WTC11 (cell line): ENCODE data around the gene ZNF436.

Experiments used
- CTCF ChIP-seq: fragments of 200-600 bp; IDR thresholded peaks from 2 replicates; pipeline ENCODE4 v1.8.0; 2022; ENCODE audit warnings: antibody characterized with exemption
- ESRRA ChIP-seq: sonication (generic); formaldehyde crosslinking; IDR thresholded peaks from 2 replicates; pipeline ENCODE4 v1.8.1; 2022; ENCODE audit warnings: mild to moderate bottlenecking, missing genetic modification reagents, borderline replicate concordance
- FOXP4 ChIP-seq: sonication (generic); formaldehyde crosslinking; IDR thresholded peaks from 2 replicates; pipeline ENCODE4 v1.8.0; 2022; ENCODE audit warnings: mild to moderate bottlenecking, missing genetic modification reagents
- MAX ChIP-seq: sonication (generic); formaldehyde crosslinking; IDR thresholded peaks from 2 replicates; pipeline ENCODE4 v1.8.0; 2022; ENCODE audit warnings: mild to moderate bottlenecking, missing genetic modification reagents
- NR1H2 ChIP-seq: sonication (generic); formaldehyde crosslinking; IDR thresholded peaks from 2 replicates; pipeline ENCODE4 v1.9.0; 2021; ENCODE audit warnings: mild to moderate bottlenecking, moderate library complexity, missing genetic modification reagents
- OVOL2 ChIP-seq: fragments of 250-450 bp; sonication (Bioruptor Pico); IDR thresholded peaks from 2 replicates; pipeline ENCODE4 v1.9.0; 2021; ENCODE audit warnings: mild to moderate bottlenecking, borderline replicate concordance
- SMAD4 ChIP-seq: sonication (generic); formaldehyde crosslinking; IDR thresholded peaks from 2 replicates; pipeline ENCODE4 v1.8.0; 2022; ENCODE audit warnings: mild to moderate bottlenecking, missing genetic modification reagents
- STAT6 ChIP-seq: sonication (generic); formaldehyde crosslinking; conservative IDR thresholded peaks from 2 replicates; pipeline ENCODE4 v1.8.1; 2023; ENCODE audit warnings: mild to moderate bottlenecking, low read depth, missing genetic modification reagents, moderate library complexity
- TCF7 ChIP-seq: sonication (generic); formaldehyde crosslinking; IDR thresholded peaks from 2 replicates; pipeline ENCODE4 v1.8.0; 2022; ENCODE audit warnings: mild to moderate bottlenecking, low read depth, missing genetic modification reagents, moderate library complexity
- ZNF425 ChIP-seq: fragments of 250-450 bp; sonication (Bioruptor Pico); conservative IDR thresholded peaks from 2 replicates; pipeline ENCODE4 v1.9.0; 2021; ENCODE audit warnings: mild to moderate bottlenecking
- ZNF671 ChIP-seq: fragments of 250-450 bp; sonication (Bioruptor Pico); IDR thresholded peaks from 2 replicates; pipeline ENCODE4 v1.8.0; 2021; ENCODE audit warnings: mild to moderate bottlenecking
- TF ChIP-seq, protein P1 (sequence below): sonication (generic); formaldehyde crosslinking; IDR thresholded peaks from 2 replicates; pipeline ENCODE4 v1.8.1; 2022; ENCODE audit warnings: low read depth, missing genetic modification reagents, borderline replicate concordance
- TF ChIP-seq, protein P2 (sequence below): sonication (generic); formaldehyde crosslinking; IDR thresholded peaks from 2 replicates; pipeline ENCODE4 v1.8.1; 2023; ENCODE audit warnings: mild to moderate bottlenecking, missing genetic modification reagents, borderline replicate concordance

DNA sequence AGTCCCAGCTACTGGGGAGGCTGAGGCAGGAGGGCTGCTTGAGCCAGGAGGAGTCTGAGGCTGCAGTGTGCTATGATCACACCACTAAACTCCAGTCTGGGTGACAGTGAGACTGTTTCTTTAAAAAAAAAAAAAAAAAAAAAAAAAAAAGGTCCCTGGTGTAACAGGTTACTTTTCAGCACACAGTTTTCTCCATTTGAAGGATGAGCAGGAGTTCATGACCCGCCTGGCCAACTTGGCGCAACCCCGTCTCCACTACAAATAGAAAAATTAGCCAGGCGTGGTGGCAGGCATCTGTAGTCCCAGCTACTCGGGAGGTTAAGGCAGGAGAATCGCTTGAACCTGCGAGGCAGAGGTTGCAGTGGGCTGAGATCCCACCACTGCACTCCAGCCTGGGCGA is 37.9 kb downstream of the ZNF436 start:
- no peak for TF ChIP-seq ZNF671 (CRISPR knock-in tag)
- TF ChIP-seq ZNF425 (CRISPR knock-in tag) = no peak
- no peak for TF ChIP-seq OVOL2
- no peak for TF ChIP-seq ESRRA
- no peak for TF ChIP-seq CTCF
- TF ChIP-seq SMAD4 (CRISPR knock-in tag) = no peak
- TF ChIP-seq STAT6 = no peak
- TF ChIP-seq MAX = no peak
- TF ChIP-seq, protein P1, sequence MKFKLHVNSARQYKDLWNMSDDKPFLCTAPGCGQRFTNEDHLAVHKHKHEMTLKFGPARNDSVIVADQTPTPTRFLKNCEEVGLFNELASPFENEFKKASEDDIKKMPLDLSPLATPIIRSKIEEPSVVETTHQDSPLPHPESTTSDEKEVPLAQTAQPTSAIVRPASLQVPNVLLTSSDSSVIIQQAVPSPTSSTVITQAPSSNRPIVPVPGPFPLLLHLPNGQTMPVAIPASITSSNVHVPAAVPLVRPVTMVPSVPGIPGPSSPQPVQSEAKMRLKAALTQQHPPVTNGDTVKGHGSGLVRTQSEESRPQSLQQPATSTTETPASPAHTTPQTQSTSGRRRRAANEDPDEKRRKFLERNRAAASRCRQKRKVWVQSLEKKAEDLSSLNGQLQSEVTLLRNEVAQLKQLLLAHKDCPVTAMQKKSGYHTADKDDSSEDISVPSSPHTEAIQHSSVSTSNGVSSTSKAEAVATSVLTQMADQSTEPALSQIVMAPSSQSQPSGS (CRISPR knock-in tag) = no peak
- no peak for TF ChIP-seq FOXP4 (CRISPR knock-in tag)
- no peak for TF ChIP-seq NR1H2
- TF ChIP-seq, protein P2, sequence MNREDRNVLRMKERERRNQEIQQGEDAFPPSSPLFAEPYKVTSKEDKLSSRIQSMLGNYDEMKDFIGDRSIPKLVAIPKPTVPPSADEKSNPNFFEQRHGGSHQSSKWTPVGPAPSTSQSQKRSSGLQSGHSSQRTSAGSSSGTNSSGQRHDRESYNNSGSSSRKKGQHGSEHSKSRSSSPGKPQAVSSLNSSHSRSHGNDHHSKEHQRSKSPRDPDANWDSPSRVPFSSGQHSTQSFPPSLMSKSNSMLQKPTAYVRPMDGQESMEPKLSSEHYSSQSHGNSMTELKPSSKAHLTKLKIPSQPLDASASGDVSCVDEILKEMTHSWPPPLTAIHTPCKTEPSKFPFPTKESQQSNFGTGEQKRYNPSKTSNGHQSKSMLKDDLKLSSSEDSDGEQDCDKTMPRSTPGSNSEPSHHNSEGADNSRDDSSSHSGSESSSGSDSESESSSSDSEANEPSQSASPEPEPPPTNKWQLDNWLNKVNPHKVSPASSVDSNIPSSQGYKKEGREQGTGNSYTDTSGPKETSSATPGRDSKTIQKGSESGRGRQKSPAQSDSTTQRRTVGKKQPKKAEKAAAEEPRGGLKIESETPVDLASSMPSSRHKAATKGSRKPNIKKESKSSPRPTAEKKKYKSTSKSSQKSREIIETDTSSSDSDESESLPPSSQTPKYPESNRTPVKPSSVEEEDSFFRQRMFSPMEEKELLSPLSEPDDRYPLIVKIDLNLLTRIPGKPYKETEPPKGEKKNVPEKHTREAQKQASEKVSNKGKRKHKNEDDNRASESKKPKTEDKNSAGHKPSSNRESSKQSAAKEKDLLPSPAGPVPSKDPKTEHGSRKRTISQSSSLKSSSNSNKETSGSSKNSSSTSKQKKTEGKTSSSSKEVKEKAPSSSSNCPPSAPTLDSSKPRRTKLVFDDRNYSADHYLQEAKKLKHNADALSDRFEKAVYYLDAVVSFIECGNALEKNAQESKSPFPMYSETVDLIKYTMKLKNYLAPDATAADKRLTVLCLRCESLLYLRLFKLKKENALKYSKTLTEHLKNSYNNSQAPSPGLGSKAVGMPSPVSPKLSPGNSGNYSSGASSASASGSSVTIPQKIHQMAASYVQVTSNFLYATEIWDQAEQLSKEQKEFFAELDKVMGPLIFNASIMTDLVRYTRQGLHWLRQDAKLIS (CRISPR knock-in tag) = no peak
- no peak for TF ChIP-seq TCF7 (CRISPR knock-in tag)
